ENCODE measurements around the gene MEDAG.

GRCh38 chr13:30900952-30901749 is 4.9 kb upstream of the MEDAG start:
- TF ChIP-seq CTCF (IDR thresholded peaks at IDR 0.05) (no peak), POLR2AphosphoS5 (IDR thresholded peaks at IDR 0.05) (no peak)
